Endodermal cell (in vitro differentiated cells): ENCODE data around the gene ITPK1. TPM values are rescaled to one million over a fixed set of nuclear protein-coding genes. Genes with fewer than 3 reads are reported as not detected.

Source experiments
- DNase-seq: peaks from one replicate; pipeline ENCODE4 v3.0.0-alpha.2; 2017
- H3K27ac ChIP-seq: 2 replicates; pipeline ENCODE4 v1.5.1; 2013; ENCODE audit warnings: mild to moderate bottlenecking, low read depth, low read length, moderate library complexity
- H3K27me3 ChIP-seq: 2 replicates; pipeline ENCODE4 v1.6.1; 2013; ENCODE audit warnings: mild to moderate bottlenecking, low read length, moderate library complexity; ENCODE audit not compliant: insufficient read depth, control insufficient read depth, poor library complexity, severe bottlenecking
- H3K36me3 ChIP-seq: 2 replicates; pipeline ENCODE4 v1.7.0; 2013; ENCODE audit warnings: mild to moderate bottlenecking, low read length, moderate library complexity; ENCODE audit not compliant: control insufficient read depth, insufficient read depth
- H3K4me1 ChIP-seq: one replicate; pipeline ENCODE4 v1.7.0; 2013; ENCODE audit warnings: low read length; ENCODE audit not compliant: control insufficient read depth, insufficient read depth
- H3K4me3 ChIP-seq: 2 replicates; pipeline ENCODE4 v1.5.1; 2013; ENCODE audit warnings: mild to moderate bottlenecking, low read length, moderate library complexity
- H3K9ac ChIP-seq: 2 replicates; pipeline ENCODE4 v1.6.1; 2013; ENCODE audit warnings: mild to moderate bottlenecking, low read length, moderate library complexity; ENCODE audit not compliant: poor library complexity, severe bottlenecking; ENCODE audit errors: extremely low read depth
- H3K9me3 ChIP-seq: 2 replicates; pipeline ENCODE4 v1.6.1; 2013; ENCODE audit warnings: mild to moderate bottlenecking, low read length, moderate library complexity; ENCODE audit not compliant: control insufficient read depth
- H3K27ac Mint-ChIP-seq: 2 replicates; pipeline ENCODE4 v1.8.0; 2020; ENCODE audit warnings: mixed read lengths
- H3K27me3 Mint-ChIP-seq: 2 replicates; pipeline ENCODE4 v1.8.0; 2021; ENCODE audit warnings: mild to moderate bottlenecking, mixed read lengths; ENCODE audit not compliant: insufficient read depth
- H3K36me3 Mint-ChIP-seq: 2 replicates; pipeline ENCODE4 v1.8.0; 2020; ENCODE audit warnings: low read depth, mixed read lengths
- H3K4me1 Mint-ChIP-seq: 2 replicates; pipeline ENCODE4 v1.8.0; 2020; ENCODE audit warnings: mixed read lengths
- H3K4me3 Mint-ChIP-seq: 2 replicates; pipeline ENCODE4 v1.8.0; 2020; ENCODE audit warnings: mild to moderate bottlenecking, moderate library complexity, mixed read lengths
- H3K9me3 Mint-ChIP-seq: 2 replicates; pipeline ENCODE4 v1.8.0; 2020; ENCODE audit warnings: mild to moderate bottlenecking, mixed read lengths
- CTCF ChIP-seq: fragments of 200-600 bp; sonication (generic); conservative IDR thresholded peaks from 2 replicates; pipeline ENCODE4 v1.5.0; 2021; ENCODE audit warnings: antibody characterized with exemption, mild to moderate bottlenecking
- WGBS, 2 experiments: methylation state at CpG; one replicate each; pipeline versions ENCODE4 v1.1.5 to v1.1.7; 2013; ENCODE audit warnings: missing lambda C conversion rate in 2 of 2, mixed read lengths in 1 of 2; ENCODE audit not compliant: insufficient coverage in 1 of 2, insufficient read length in 1 of 2; 5-methylcytosine and 5-hydroxymethylcytosine counted together
- total RNA-seq, 2 donors: library from RNA; stranded (reverse); fragmentation: NEBNext Ultra II Directional in 1 of 2; extraction: Animal tissue kit (Norgen Biotek cat#: 25700) in 1 of 2; gene quantifications; 2 replicates in 1 of 2; 3 replicates in 1 of 2; pipeline ENCODE4 v1.2.1, GENCODE V29; 2021

The ITPK1 gene
- total RNA-seq, 2 donors from 2014 or later: 59.9 to 66.9 TPM

- Histone ChIP-seq H3K27ac (peak overlapping the region; percentile 60), H3K4me3 (no peak overlapping the region), H3K27me3 (no peaks in the 10 kb centered on the region), H3K4me1 (peaks cover 2% of the 10 kb centered on the region), H3K9me3 (no peaks in the 10 kb centered on the region), H3K36me3 (peaks cover 5% of the 10 kb centered on the region), H3K9ac (no peak overlapping the region)
- H3K36me3 Mint-ChIP-seq: peaks cover 1% of the 10 kb centered on the region
- H3K9me3 Mint-ChIP-seq: no peaks in the 10 kb centered on the region
- TF ChIP-seq CTCF: no peak
- no peak for DNase-seq
- H3K4me1 Mint-ChIP-seq: peaks cover 6% of the 10 kb centered on the region
- no peak overlapping the region for H3K4me3 Mint-ChIP-seq
- H3K27me3 Mint-ChIP-seq: no peaks in the 10 kb centered on the region
- H3K27ac Mint-ChIP-seq: no peak overlapping the region
- WGBS, 2 experiments: 95 to 96% methylated on average over 9 to 11 of the region's 11 CpGs
These were observed 105.6 kb downstream of the ITPK1 start for GRCh38 chr14:93010130-93010499.

- Mint-ChIP-seq H3K27me3 (no peaks in the 10 kb centered on the region), H3K4me1 (peaks cover 6% of the 10 kb centered on the region), H3K9me3 (no peaks in the 10 kb centered on the region), H3K36me3 (no peaks in the 10 kb centered on the region), H3K27ac (no peak overlapping the region), H3K4me3 (no peak overlapping the region)
- DNase-seq: no peak
- H3K4me1 ChIP-seq: peaks cover 2% of the 10 kb centered on the region
- H3K9me3 ChIP-seq: no peaks in the 10 kb centered on the region
- peaks cover under 1% of the 10 kb centered on the region for H3K36me3 ChIP-seq
- no peak overlapping the region for H3K4me3 ChIP-seq
- H3K9ac ChIP-seq: no peak overlapping the region
- TF ChIP-seq CTCF: no peak
- WGBS, 2 experiments: 94 to 96% methylated on average over 8 to 17 of the region's 17 CpGs
- no peaks in the 10 kb centered on the region for H3K27me3 ChIP-seq
- peak overlapping the region; percentile 60 for H3K27ac ChIP-seq
These were observed 106.1 kb downstream of the ITPK1 start for GRCh38 chr14:93009471-93010129.

- H3K27ac Mint-ChIP-seq: no peak overlapping the region
- H3K27me3 Mint-ChIP-seq: no peaks in the 10 kb centered on the region
- no peaks in the 10 kb centered on the region for H3K36me3 Mint-ChIP-seq
- Histone ChIP-seq H3K27me3 (no peaks in the 10 kb centered on the region), H3K9ac (no peak overlapping the region), H3K4me1 (peaks cover 2% of the 10 kb centered on the region), H3K36me3 (no peaks in the 10 kb centered on the region), H3K9me3 (no peaks in the 10 kb centered on the region), H3K27ac (peak overlapping the region; percentile 24), H3K4me3 (no peak overlapping the region)
- peaks cover 4% of the 10 kb centered on the region for H3K4me1 Mint-ChIP-seq
- TF ChIP-seq CTCF: no peak
- H3K4me3 Mint-ChIP-seq: no peak overlapping the region
- 90 to 94% methylated on average over 7 to 9 of the region's 9 CpGs for WGBS, 2 experiments
- H3K9me3 Mint-ChIP-seq: no peaks in the 10 kb centered on the region
- no peak for DNase-seq
These were observed 107.3 kb downstream of the ITPK1 start for GRCh38 chr14:93008381-93008780.
